Liver (tissue), 3 donors: ENCODE results near the gene SEZ6L.

Source experiments
- EGR1 ChIP-seq, 2 donors: IDR thresholded peaks; 2 replicates each; pipeline ENCODE4 v1.6.1; 2016 to 2018; ENCODE audit warnings: antibody characterized with exemption in 2 of 2, low read depth in 2 of 2
- FOXA1 ChIP-seq: IDR thresholded peaks from 2 replicates; pipeline ENCODE4 v1.6.1; 2016; ENCODE audit warnings: antibody characterized with exemption
- RXRA ChIP-seq, 2 donors: IDR thresholded peaks; 2 replicates each; pipeline ENCODE4 v1.6.1; 2017 to 2018; ENCODE audit warnings: antibody characterized with exemption in 2 of 2, mild to moderate bottlenecking in 1 of 2
- SP1 ChIP-seq: IDR thresholded peaks from 2 replicates; pipeline ENCODE4 v1.6.1; 2018; ENCODE audit warnings: antibody characterized with exemption, mild to moderate bottlenecking
- TAF1 ChIP-seq: conservative IDR thresholded peaks from 2 replicates; pipeline ENCODE4 v1.6.1; 2016; ENCODE audit warnings: antibody characterized with exemption, mild to moderate bottlenecking
- YY1 ChIP-seq: IDR thresholded peaks from 2 replicates; pipeline ENCODE4 v1.6.1; 2016; ENCODE audit warnings: antibody characterized with exemption, mild to moderate bottlenecking
- TF ChIP-seq, protein P1 (sequence below): fragments of 150-350 bp; IDR thresholded peaks from 2 replicates; pipeline ENCODE4 v1.5.1; 2017; ENCODE audit warnings: improper control_type of control experiment, low read depth, low read length; ENCODE audit not compliant: missing input control
- TF ChIP-seq, protein P2 (sequence below): IDR thresholded peaks from 2 replicates; pipeline ENCODE4 v1.6.1; 2016; ENCODE audit warnings: antibody characterized with exemption
- TF ChIP-seq, protein P3 (sequence below): IDR thresholded peaks from 2 replicates; pipeline ENCODE4 v1.6.1; 2016; ENCODE audit warnings: antibody characterized with exemption
- TF ChIP-seq, protein P4 (sequence below): IDR thresholded peaks from 2 replicates; pipeline ENCODE4 v1.6.1; 2016; ENCODE audit warnings: antibody characterized with exemption, mild to moderate bottlenecking
- donor health status: healthy.
- donor health status: healthy.

DNA sequence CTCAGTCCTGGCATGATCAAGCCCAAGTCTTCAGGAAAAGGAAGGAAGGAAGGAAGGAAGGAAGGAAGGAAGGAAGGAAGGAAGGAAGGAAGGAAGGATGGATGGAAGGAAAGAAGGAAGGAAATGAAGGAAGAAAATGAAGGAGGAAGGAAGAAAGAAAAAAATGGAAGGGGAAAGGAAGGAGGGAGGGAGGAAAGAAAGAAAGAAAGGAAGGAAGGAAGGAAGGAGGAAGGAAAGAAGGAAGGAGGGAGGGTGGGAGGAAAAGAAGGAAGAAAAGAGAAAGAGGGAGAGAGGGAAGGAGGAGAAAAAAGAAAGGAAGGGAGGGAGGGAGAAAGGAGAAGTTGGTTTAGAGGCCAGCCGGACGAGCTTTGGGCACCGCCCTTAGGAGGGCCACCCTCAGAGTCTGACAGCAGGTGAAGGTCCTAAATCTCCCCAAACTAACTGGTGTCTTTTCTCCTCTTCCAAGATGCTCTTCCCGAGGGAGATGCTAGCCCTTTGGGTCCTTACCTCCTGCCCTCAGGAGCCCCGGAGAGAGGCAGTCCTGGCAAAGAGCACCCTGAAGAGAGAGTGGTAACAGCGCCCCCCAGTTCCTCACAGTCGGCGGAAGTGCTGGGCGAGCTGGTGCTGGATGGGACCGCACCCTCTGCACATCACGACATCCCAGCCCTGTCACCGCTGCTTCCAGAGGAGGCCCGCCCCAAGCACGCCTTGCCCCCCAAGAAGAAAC is 122.8 kb downstream of the SEZ6L start:
- TF ChIP-seq, protein P1, sequence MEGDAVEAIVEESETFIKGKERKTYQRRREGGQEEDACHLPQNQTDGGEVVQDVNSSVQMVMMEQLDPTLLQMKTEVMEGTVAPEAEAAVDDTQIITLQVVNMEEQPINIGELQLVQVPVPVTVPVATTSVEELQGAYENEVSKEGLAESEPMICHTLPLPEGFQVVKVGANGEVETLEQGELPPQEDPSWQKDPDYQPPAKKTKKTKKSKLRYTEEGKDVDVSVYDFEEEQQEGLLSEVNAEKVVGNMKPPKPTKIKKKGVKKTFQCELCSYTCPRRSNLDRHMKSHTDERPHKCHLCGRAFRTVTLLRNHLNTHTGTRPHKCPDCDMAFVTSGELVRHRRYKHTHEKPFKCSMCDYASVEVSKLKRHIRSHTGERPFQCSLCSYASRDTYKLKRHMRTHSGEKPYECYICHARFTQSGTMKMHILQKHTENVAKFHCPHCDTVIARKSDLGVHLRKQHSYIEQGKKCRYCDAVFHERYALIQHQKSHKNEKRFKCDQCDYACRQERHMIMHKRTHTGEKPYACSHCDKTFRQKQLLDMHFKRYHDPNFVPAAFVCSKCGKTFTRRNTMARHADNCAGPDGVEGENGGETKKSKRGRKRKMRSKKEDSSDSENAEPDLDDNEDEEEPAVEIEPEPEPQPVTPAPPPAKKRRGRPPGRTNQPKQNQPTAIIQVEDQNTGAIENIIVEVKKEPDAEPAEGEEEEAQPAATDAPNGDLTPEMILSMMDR, result no peak
- TF ChIP-seq, protein P2, sequence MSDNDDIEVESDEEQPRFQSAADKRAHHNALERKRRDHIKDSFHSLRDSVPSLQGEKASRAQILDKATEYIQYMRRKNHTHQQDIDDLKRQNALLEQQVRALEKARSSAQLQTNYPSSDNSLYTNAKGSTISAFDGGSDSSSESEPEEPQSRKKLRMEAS, result no peak
- no peak for TF ChIP-seq FOXA1
- no peak for TF ChIP-seq EGR1 (IDR thresholded peaks at IDR 0.05; ENCODE audit: low read depth in 2 of 2)
- no peak for TF ChIP-seq SP1
- no peak for TF ChIP-seq RXRA (IDR thresholded peaks at IDR 0.05)
- TF ChIP-seq TAF1, result no peak
- TF ChIP-seq, protein P3, sequence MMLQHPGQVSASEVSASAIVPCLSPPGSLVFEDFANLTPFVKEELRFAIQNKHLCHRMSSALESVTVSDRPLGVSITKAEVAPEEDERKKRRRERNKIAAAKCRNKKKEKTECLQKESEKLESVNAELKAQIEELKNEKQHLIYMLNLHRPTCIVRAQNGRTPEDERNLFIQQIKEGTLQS, result no peak
- TF ChIP-seq YY1, result no peak
- TF ChIP-seq, protein P4, sequence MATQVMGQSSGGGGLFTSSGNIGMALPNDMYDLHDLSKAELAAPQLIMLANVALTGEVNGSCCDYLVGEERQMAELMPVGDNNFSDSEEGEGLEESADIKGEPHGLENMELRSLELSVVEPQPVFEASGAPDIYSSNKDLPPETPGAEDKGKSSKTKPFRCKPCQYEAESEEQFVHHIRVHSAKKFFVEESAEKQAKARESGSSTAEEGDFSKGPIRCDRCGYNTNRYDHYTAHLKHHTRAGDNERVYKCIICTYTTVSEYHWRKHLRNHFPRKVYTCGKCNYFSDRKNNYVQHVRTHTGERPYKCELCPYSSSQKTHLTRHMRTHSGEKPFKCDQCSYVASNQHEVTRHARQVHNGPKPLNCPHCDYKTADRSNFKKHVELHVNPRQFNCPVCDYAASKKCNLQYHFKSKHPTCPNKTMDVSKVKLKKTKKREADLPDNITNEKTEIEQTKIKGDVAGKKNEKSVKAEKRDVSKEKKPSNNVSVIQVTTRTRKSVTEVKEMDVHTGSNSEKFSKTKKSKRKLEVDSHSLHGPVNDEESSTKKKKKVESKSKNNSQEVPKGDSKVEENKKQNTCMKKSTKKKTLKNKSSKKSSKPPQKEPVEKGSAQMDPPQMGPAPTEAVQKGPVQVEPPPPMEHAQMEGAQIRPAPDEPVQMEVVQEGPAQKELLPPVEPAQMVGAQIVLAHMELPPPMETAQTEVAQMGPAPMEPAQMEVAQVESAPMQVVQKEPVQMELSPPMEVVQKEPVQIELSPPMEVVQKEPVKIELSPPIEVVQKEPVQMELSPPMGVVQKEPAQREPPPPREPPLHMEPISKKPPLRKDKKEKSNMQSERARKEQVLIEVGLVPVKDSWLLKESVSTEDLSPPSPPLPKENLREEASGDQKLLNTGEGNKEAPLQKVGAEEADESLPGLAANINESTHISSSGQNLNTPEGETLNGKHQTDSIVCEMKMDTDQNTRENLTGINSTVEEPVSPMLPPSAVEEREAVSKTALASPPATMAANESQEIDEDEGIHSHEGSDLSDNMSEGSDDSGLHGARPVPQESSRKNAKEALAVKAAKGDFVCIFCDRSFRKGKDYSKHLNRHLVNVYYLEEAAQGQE, result no peak
